ENCODE results near the gene HK1. TPM values are rescaled to one million over a fixed set of nuclear protein-coding genes. Genes with fewer than 3 reads are reported as not detected.
A peak's percentile ranks its signal among the peaks of the same experiment; 100 is the strongest.

The HK1 gene
- total RNA-seq, 1 experiment from 2014 or later = 18.9 TPM

DNA sequence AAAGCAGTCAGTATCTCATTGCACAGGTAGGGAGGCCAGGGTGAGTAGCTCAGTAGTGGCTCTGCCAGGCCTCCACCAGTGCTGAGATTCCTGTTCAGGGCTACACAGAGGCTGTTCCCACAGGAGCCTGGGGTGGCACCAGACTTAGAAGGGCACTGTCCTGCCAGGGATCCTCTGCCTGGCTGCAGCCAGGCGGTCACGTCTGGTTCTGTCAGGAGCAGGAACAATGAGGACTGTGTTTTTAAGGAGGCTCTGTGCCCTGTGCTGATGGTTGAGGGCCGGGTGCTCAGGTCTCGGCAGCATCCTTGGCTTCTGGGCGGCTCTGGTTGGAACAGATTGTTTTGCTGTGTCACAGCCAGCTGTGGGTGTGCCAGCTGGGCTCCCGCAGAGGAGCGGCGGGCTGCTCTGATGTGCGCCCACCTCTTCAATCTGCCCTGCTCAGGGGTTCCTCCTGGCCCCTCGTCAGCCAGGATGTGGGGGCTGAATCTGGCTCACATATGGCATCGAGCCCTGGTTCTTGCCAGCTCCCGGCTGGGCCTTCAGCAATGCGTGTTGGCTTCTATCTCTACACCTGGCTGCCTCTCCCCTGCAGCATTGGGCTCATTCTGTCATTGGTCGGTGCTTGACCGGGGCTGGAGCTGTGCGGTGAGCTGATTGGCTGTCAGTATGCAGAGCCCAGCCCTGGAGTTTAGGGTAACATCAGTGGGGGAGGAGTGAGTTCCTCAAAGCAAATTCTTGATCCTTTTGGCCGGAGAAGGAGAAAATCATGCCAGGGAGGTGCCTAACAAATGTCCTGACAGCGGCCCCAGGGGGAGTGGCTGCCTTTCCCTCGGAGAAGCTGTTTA, 97.2 kb downstream of the HK1 start:
- in situ Hi-C loops (cut with HindIII; ENCODE audit: low pct_unique_long_range_greater_than_20kb, low sequenced_read_pairs) = no loop called here
- peak; percentile 16 for DNase-seq (ENCODE audit: low read depth, low spot score)

- DNase-seq (ENCODE audit: low read depth, low spot score) = no peak
- in situ Hi-C loops (cut with HindIII; ENCODE audit: low pct_unique_long_range_greater_than_20kb, low sequenced_read_pairs) = no loop called here
Observed at GRCh38 chr10:69376662-69377061, 98.4 kb downstream of the HK1 start.

DNA sequence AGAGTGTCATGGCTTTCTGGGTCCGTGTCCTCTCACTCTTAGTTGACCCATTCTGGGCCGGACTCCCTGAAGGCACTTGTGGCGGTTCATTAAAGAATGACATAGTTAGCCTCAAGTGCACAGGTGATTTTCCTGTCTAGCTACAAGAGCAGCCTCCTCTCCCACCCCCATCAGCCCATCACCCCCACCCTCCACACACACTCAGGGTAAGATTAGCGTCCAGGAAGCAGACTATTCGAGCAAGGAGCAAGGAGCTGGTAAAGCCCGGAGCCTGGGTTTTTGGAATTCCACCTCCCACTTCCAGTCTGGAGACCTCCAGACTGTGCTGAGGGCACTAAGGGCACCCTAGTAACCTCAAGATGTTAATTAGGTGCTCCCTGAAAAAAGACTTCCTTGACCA, 98.9 kb downstream of the HK1 start:
- no peak for DNase-seq (ENCODE audit: low read depth, low spot score)
- in situ Hi-C loops (cut with HindIII; ENCODE audit: low pct_unique_long_range_greater_than_20kb, low sequenced_read_pairs) = no loop called here

- in situ Hi-C loops (cut with HindIII; ENCODE audit: low pct_unique_long_range_greater_than_20kb, low sequenced_read_pairs) = no loop called here
Observed at GRCh38 chr10:69377933-69378332, 99.6 kb downstream of the HK1 start.

GRCh38 chr10:69379800-69380199, 101.5 kb downstream of the HK1 start:
- in situ Hi-C loops (cut with HindIII; ENCODE audit: low pct_unique_long_range_greater_than_20kb, low sequenced_read_pairs) = no loop called here
- DNase-seq (ENCODE audit: low read depth, low spot score) = no peak

More at GRCh38 chr10:69377933-69378332, 99.6 kb downstream of the HK1 start:
- no peak for DNase-seq (ENCODE audit: low read depth, low spot score)

DNA sequence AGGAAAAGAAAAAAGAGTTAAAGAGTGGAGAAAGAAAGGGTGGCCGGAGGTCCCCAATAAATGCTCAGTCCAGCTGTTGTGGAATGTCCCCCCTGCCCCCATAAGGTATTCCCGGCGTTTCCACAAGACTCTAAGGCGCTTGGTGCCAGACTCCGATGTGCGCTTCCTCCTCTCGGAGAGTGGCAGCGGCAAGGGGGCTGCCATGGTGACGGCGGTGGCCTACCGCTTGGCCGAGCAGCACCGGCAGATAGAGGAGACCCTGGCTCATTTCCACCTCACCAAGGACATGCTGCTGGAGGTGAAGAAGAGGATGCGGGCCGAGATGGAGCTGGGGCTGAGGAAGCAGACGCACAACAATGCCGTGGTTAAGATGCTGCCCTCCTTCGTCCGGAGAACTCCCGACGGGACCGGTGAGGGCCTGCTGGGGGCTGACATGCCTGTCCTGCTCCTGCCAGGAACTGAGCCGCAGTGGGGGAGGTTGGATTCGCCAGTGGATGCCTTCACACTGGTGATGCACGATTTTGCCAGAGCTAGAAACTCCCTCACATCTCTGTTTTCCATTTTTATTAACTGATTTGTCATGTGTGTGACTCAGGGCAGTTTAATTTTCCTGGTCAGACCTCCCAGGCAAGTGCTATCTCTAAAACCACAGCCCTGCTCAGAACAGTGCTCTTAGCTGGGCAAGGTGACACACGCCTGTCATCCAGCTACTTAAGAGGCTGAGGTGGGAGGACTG, 104.3 kb downstream of the HK1 start:
- in situ Hi-C loops (cut with HindIII; ENCODE audit: low pct_unique_long_range_greater_than_20kb, low sequenced_read_pairs) = no loop called here
- no peak for DNase-seq (ENCODE audit: low read depth, low spot score)

GRCh38 chr10:69383558-69383957, 105.3 kb downstream of the HK1 start:
- peak; percentile 16 for DNase-seq (ENCODE audit: low read depth, low spot score)
- in situ Hi-C loops (cut with HindIII; ENCODE audit: low pct_unique_long_range_greater_than_20kb, low sequenced_read_pairs) = no loop called here

- DNase-seq (ENCODE audit: low read depth, low spot score) = no peak
- in situ Hi-C loops (cut with HindIII; ENCODE audit: low pct_unique_long_range_greater_than_20kb, low sequenced_read_pairs) = no loop called here
Observed at GRCh38 chr10:69384320-69384719, 106.0 kb downstream of the HK1 start.

- in situ Hi-C loops (cut with HindIII; ENCODE audit: low pct_unique_long_range_greater_than_20kb, low sequenced_read_pairs) = no loop called here
- no peak for DNase-seq (ENCODE audit: low read depth, low spot score)
Observed at GRCh38 chr10:69385454-69386350, 107.4 kb downstream of the HK1 start.

- DNase-seq (ENCODE audit: low read depth, low spot score) = no peak
- in situ Hi-C loops (cut with HindIII; ENCODE audit: low pct_unique_long_range_greater_than_20kb, low sequenced_read_pairs) = no loop called here
Observed at GRCh38 chr10:69387500-69387899, 109.2 kb downstream of the HK1 start.

- in situ Hi-C loops (cut with HindIII; ENCODE audit: low pct_unique_long_range_greater_than_20kb, low sequenced_read_pairs) = no loop called here
Observed at GRCh38 chr10:69388488-69388887, 110.2 kb downstream of the HK1 start.

GRCh38 chr10:69389827-69390490, 111.7 kb downstream of the HK1 start:
- DNase-seq (ENCODE audit: low read depth, low spot score) = peak; percentile 14
- in situ Hi-C loops (cut with HindIII; ENCODE audit: low pct_unique_long_range_greater_than_20kb, low sequenced_read_pairs) = no loop called here

More at GRCh38 chr10:69388488-69388887, 110.2 kb downstream of the HK1 start:
- no peak for DNase-seq (ENCODE audit: low read depth, low spot score)

DNA sequence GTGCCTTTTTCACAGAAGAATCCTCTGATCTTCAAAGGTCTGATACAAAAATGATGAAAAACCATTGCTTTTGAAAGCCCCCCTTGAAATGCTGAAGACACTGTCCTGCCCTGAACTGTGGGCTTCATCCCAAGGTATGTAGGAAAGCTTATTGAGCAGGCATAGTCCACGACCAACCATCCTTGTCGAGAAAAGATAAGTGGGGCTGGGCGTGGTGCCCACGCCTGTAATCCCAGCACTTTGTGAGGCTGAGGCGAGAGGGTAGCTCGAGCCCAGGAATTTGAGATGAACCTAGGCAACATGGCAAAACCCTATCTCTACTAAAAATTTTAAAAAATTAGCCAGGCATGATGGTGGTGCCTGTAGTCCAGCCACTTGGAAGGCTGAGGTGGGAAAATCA, 112.9 kb downstream of the HK1 start:
- no peak for DNase-seq (ENCODE audit: low read depth, low spot score)
- in situ Hi-C loops (cut with HindIII; ENCODE audit: low pct_unique_long_range_greater_than_20kb, low sequenced_read_pairs) = no loop called here

GRCh38 chr10:69392481-69393000, 114.2 kb downstream of the HK1 start:
- in situ Hi-C loops (cut with HindIII; ENCODE audit: low pct_unique_long_range_greater_than_20kb, low sequenced_read_pairs) = no loop called here
- peak; percentile 81 for DNase-seq (ENCODE audit: low read depth, low spot score)

DNA sequence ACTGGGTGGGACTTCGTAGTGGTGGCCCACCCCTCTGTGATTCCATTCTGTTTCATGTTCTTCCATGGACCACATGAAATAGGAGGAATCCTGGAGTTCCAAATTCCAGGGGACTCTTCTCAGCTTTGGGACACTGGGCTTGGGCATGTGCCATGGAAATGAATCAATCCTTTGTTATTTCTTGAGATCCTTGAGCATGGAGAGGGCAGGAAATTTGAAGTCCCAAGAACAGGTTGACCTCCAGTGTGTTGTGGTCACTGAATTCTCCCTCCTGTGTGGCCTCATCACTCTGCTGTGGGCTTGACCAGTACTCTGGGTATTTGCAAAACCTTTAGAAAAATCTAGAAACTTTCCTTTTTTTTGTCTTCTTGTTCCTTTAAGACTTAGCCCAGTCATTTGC, 115.7 kb downstream of the HK1 start:
- DNase-seq (ENCODE audit: low read depth, low spot score) = no peak
- in situ Hi-C loops (cut with HindIII; ENCODE audit: low pct_unique_long_range_greater_than_20kb, low sequenced_read_pairs) = no loop called here

DNA sequence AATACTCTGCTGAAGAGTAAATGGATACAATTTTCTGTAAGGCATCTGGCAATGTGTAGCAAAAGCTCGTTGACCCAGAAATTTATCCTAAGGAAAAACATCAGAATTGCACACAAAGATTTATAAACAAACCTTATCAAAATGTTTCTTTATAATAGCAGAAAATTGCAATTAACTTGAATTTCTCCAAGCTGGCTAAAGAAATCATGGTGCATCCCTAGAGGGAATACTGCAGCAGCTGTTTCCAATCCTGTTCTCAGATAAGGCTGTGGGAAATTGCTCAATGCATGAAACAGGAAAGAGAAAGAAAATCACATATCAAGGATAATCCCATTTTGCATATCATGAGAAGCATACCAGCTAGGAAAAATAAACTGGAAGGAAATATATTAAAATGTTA, 119.7 kb downstream of the HK1 start:
- in situ Hi-C loops (cut with HindIII; ENCODE audit: low pct_unique_long_range_greater_than_20kb, low sequenced_read_pairs) = no loop called here
- no peak for DNase-seq (ENCODE audit: low read depth, low spot score)

DNA sequence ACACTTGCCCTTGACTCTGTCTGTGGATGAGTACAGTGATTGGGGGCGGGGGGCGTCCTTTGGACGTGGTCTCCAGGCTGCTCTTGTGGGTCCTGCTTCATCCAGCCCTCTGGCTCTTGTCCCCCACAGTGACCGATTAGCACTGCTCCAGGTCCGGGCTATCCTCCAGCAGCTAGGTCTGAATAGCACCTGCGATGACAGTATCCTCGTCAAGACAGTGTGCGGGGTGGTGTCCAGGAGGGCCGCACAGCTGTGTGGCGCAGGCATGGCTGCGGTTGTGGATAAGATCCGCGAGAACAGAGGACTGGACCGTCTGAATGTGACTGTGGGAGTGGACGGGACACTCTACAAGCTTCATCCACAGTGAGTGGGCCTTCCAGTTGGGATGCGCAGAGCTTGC, 120.2 kb downstream of the HK1 start:
- DNase-seq (ENCODE audit: low read depth, low spot score) = no peak
- in situ Hi-C loops (cut with HindIII; ENCODE audit: low pct_unique_long_range_greater_than_20kb, low sequenced_read_pairs) = no loop called here

Measured in SK-MEL-5 (cell line).